GM12872 (cell line): ENCODE results near the gene THADA.

Experiments used
- TF ChIP-seq, protein P1 (sequence below): IDR thresholded peaks from 3 replicates; pipeline ENCODE4 v1.5.1; 2011; ENCODE audit warnings: low read depth, mild to moderate bottlenecking, low read length, moderate library complexity; ENCODE audit not compliant: insufficient read depth

Gene THADA

DNA sequence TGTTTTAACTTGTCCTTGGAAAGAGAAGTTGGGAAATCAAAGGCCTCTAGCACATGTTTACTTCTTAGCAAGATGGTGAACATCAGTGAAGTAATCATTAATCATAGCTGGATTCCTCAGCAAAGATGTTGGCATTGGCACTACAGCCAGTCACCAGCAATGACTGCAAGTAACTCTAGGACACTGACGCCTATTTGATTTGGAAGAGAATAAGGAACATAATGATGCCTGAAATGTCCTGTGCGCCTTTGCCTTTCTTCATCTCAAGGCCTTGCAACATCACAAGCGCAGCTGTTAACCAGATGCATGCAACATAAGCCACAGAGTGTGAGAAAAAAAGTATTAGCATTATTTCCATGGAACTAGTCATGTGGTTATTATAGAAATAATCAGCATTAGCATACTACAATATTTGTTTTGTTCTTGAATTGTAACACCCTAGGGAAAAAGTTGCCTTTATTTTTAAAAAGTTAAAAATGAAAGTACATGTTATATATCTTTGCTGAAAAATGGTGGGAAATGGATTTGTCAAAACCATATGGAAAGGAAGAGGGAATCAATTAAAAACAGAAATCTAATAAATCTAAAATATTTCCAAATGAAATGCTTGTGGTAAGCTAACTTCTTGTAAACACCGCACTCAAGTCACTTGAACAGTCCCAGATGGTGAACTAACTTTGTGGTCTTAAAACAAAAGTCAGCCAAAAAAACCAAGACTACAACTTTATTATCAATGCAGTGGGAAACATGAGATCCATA is 55.6 kb downstream of the THADA start:
- TF ChIP-seq, protein P1, sequence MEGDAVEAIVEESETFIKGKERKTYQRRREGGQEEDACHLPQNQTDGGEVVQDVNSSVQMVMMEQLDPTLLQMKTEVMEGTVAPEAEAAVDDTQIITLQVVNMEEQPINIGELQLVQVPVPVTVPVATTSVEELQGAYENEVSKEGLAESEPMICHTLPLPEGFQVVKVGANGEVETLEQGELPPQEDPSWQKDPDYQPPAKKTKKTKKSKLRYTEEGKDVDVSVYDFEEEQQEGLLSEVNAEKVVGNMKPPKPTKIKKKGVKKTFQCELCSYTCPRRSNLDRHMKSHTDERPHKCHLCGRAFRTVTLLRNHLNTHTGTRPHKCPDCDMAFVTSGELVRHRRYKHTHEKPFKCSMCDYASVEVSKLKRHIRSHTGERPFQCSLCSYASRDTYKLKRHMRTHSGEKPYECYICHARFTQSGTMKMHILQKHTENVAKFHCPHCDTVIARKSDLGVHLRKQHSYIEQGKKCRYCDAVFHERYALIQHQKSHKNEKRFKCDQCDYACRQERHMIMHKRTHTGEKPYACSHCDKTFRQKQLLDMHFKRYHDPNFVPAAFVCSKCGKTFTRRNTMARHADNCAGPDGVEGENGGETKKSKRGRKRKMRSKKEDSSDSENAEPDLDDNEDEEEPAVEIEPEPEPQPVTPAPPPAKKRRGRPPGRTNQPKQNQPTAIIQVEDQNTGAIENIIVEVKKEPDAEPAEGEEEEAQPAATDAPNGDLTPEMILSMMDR = no peak

- TF ChIP-seq, protein P1 = no peak
Observed at GRCh38 chr2:43539436-43539835, 56.4 kb downstream of the THADA start.

DNA sequence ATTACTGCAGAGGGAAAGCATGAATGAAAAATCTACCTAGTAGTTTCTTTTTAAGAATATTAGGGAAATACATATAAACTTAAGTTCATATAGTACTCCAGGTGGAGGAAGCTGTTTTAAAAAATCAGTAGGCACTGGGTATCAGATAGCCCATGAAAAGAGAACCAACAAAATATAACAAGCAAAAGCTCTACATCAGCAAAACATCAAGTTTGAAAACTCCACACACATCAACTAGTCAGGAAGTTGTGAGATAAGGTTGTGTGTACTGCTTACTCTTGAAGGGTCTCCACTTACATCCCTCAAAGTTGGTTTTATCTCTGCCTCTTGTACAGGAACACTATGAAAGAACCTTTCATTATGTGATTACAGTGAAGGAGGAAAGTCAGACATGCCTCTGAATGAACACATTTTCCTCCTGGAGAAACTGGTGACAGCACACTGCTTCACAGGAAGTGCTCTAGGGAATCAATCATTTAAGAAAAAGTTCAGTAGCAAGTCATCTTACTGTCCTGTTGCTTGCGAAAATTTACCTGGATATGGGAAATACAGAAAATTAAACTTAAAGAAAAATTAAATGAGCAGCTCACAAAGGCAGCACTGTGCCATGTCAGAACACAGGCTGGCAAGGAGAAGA is 57.7 kb downstream of the THADA start:
- TF ChIP-seq, protein P1 = no peak

GRCh38 chr2:43537137-43537536 is 58.7 kb downstream of the THADA start:
- TF ChIP-seq, protein P1 = no peak

GRCh38 chr2:43534569-43534968 is 61.3 kb downstream of the THADA start:
- TF ChIP-seq, protein P1 = no peak

DNA sequence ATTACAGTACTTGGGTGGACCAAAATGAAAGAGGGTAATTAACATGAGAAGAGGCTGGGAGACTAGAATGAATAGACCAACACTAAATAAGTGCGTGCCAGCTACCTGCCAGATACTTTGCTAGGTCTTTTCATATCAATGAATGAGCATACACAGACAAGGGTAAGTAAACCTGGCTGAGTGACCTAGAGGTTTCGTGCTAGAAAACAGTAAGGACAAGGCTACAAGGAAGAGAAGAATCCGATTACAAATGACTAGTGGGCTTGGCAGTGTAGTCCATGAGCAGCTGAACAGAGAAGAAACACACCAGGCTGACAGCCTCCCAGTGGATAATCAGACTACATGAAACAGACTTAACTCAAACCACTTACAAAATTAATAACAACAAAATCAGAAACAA is 64.6 kb downstream of the THADA start:
- TF ChIP-seq, protein P1 = no peak

DNA sequence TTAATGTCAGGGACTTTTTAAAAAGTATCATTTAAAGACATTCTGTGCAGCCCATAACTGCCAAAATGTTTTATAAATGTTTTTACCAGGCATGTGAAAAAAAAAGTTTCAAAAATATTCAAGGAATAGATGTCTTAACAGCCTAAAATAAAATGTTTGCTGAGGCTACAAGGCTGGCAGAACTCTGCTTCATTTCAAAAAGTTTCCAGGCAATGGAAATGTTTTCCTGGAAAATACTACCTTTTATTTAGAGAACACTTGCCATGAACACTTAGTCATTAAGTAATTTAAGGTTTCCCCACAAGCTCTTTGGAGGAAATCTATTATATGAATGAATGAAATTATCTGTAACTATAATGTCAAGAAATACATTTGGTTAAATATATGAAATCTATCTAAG is 68.8 kb downstream of the THADA start:
- TF ChIP-seq, protein P1 = no peak
